BJ (cell line): ENCODE results near the gene ECE2. TPM values are rescaled to one million over a fixed set of nuclear protein-coding genes. Genes with fewer than 3 reads are reported as not detected.
A peak's percentile ranks its signal among the peaks of the same experiment; 100 is the strongest.

ENCODE experiments used
- CTCF ChIA-PET: fragments of 350-600 bp; formaldehyde crosslinking; extraction: SDS; loops from one replicate; lab custom pipeline; 2021; ENCODE audit warnings: antibody characterized with exemption, inconsistent platforms; lab: Yijun Ruan, JAX
- POLR2A ChIA-PET: fragments of 300-600 bp; sonication (Branson Sonifier 250); formaldehyde crosslinking; extraction: SDS; loops from one replicate; lab custom pipeline; 2021; ENCODE audit warnings: antibody characterized with exemption; lab: Charles Lee
- DNase-seq: peaks from one replicate; pipeline ENCODE4 v3.0.0-alpha.2; 2011; ENCODE audit warnings: low read depth
- H3K27me3 ChIP-seq: 2 replicates; pipeline ENCODE4 v1.6.0; 2011; ENCODE audit warnings: low read length; ENCODE audit not compliant: control insufficient read depth, insufficient read depth
- H3K36me3 ChIP-seq: 2 replicates; pipeline ENCODE4 v1.5.1; 2011; ENCODE audit warnings: low read length; ENCODE audit not compliant: control insufficient read depth, insufficient read depth
- H3K4me3 ChIP-seq: 2 replicates; pipeline ENCODE4 v1.5.1; 2011; ENCODE audit warnings: low read depth, mild to moderate bottlenecking, control low read depth, low read length
- CTCF ChIP-seq: IDR thresholded peaks from 2 replicates; pipeline ENCODE4 v1.5.1; 2011; ENCODE audit warnings: low read depth, mild to moderate bottlenecking, control low read depth, inconsistent platforms, low read length, moderate library complexity; ENCODE audit not compliant: insufficient read depth
- polyA plus RNA-seq: library from polyadenylated mRNA; depleted of rRNA; stranded (reverse); fragments of >200 nt; gene quantifications from 2 replicates; pipeline ENCODE4 v1.2.3, GENCODE V29; 2011

The ECE2 gene
- polyA plus RNA-seq, 1 experiment = not detected

GRCh38 chr3:184308744-184309143, 32.9 kb downstream of the ECE2 start:
- no peak for TF ChIP-seq CTCF
- ChIA-PET CTCF (interaction anchor here (1.2 kb wide), 1 partner anchor 63 kb away, joined by 3 read pairs; no protein-coding TSS in a partner anchor), POLR2A (no interaction called here)
- H3K27me3 ChIP-seq = no peaks in the 10 kb centered on the region
- no peak for DNase-seq
- H3K4me3 ChIP-seq = no peak overlapping the region
- H3K36me3 ChIP-seq = peaks cover 21% of the 10 kb centered on the region

GRCh38 chr3:184311633-184312032, 35.8 kb downstream of the ECE2 start:
- Histone ChIP-seq H3K36me3 (peaks cover 10% of the 10 kb centered on the region), H3K27me3 (no peaks in the 10 kb centered on the region), H3K4me3 (no peak overlapping the region)
- ChIA-PET POLR2A (no interaction called here), CTCF (interaction anchor here (1.1 to 1.5 kb wide), 2 partner anchors 9 to 11 kb away, joined by 5 to 8 read pairs; no protein-coding TSS in a partner anchor)
- no peak for TF ChIP-seq CTCF
- no peak for DNase-seq

DNA sequence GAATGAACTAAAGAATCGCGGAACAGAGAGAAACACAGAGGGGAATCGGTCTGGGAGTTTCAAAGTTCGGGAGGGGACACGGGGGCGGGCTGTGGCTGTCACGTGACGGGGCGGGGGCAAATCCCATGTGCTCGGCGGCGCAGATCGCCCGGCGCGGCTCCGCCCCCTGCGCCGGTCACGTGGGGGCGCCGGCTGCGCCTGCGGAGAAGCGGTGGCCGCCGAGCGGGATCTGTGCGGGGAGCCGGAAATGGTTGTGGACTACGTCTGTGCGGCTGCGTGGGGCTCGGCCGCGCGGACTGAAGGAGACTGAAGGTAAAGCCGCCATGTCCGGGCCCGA, 38.5 kb downstream of the ECE2 start, which contains the start of gene EIF4G1:
TSS of gene EIF4G1 (plus strand) at position 244 of the 337 bp plus-strand sequence. CDS start 1,191 bp downstream, outside the sequence.
- Histone ChIP-seq H3K4me3 (peak within 1 kb of the TSS; percentile 94), H3K27me3 (no peaks in the 10 kb centered on the region), H3K36me3 (peaks cover 7% of the 10 kb centered on the region)
- no peak for TF ChIP-seq CTCF
- ChIA-PET POLR2A (no interaction called here), CTCF (no interaction called here)
- peak; percentile 71 for DNase-seq

GRCh38 chr3:184314700-184315542, 39.1 kb downstream of the ECE2 start:
- no peak for DNase-seq
- CTCF ChIA-PET = interaction anchor here (0.6 to 1.7 kb wide), 3 partner anchors 15 to 219 kb away, joined by 3 to 4 read pairs (median 3); no protein-coding TSS in a partner anchor
- no peak for TF ChIP-seq CTCF
- Histone ChIP-seq H3K36me3 (peaks cover 7% of the 10 kb centered on the region), H3K27me3 (no peaks in the 10 kb centered on the region), H3K4me3 (peak overlapping the region; percentile 94)
- POLR2A ChIA-PET = no interaction called here

DNA sequence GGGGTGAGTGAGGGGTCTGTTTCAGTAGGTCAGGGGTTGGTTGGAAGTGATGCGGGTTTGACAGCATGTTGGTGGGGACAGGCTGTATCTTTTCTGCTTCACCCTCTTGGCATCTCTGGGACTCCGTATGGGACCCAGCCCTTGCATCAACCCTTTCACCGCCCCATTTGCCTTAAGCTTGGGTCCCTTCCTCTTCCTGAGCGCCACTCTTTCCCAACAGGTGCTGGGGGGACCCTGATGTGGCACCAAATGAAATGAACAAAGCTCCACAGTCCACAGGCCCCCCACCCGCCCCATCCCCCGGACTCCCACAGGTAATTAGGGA, 39.7 kb downstream of the ECE2 start:
- TF ChIP-seq CTCF = no peak
- DNase-seq = no peak
- no peaks in the 10 kb centered on the region for H3K27me3 ChIP-seq

More for the DNA sequence above, 39.7 kb downstream of the ECE2 start:
- Histone ChIP-seq H3K36me3 (peaks cover 11% of the 10 kb centered on the region), H3K4me3 (peak overlapping the region; percentile 94)
- CTCF ChIA-PET = interaction anchor here (1.0 to 1.7 kb wide), 3 partner anchors 16 to 53 kb away, joined by 3 read pairs; no protein-coding TSS in a partner anchor
- POLR2A ChIA-PET = interaction anchor here (0.5 kb wide), 1 partner anchor 22 kb away, joined by 3 read pairs; the partner anchor contains the start of gene FAM131A
